HG02852 (cell line): ENCODE data around the gene LIMS1.
A peak's percentile ranks its signal among the peaks of the same experiment; 100 is the strongest.
"Not testable (repeated sequence)": the region's sequence is repeated elsewhere in the genome, so short reads cannot be mapped to it uniquely, and the experiment has no call there.

Experiments
- ATAC-seq: cut with Tn5 transposase; IDR thresholded peaks from one replicate; pipeline ENCODE4 v1.9.1; 2021; ENCODE audit warnings: mild to moderate bottlenecking, moderate library complexity; ENCODE audit not compliant: unreplicated experiment

Gene LIMS1, protein sequence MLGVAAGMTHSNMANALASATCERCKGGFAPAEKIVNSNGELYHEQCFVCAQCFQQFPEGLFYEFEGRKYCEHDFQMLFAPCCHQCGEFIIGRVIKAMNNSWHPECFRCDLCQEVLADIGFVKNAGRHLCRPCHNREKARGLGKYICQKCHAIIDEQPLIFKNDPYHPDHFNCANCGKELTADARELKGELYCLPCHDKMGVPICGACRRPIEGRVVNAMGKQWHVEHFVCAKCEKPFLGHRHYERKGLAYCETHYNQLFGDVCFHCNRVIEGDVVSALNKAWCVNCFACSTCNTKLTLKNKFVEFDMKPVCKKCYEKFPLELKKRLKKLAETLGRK

DNA sequence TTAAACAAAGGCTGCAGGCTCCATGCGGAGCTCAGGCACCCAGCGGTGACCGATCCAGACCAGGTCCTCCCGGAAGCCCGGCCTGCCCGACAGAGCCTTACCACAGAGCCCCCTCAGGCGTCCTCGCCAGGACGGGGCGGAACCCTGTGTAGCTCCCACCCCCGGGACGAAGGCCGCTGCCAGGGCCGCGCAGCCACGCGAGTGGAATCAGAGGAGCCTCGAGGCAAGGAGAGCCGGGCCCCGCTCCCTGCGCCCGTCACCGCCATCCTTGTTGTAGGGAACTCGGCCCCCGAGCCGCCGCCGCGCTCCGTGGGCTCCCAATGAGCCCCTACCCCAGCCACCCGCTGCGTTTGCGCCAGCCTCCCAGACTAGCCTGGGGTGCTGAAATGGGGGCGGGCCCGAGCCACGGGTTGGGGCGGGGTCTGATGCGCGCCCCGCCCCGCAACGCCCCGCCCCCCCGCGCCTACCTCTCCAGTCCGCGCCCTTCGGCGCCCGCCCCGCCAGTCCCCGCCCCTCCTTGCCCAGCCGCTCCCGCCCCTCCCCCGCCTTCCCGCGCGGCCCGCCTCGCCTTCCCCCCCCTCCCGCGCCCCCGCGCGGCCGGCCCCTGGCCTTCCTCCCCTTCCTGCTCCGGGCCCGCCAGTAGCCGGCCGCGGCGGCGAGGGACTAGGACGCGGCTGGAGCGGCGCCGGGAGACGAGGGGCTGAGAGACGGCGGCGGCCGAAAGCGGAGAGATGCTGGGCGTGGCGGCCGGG lies at the start of gene LIMS1:
TSS of gene LIMS1 (plus strand) at position 639 of the 752 bp plus-strand sequence. CDS start at position 732, 93 bp downstream.
- peak; percentile 84 for ATAC-seq

DNA sequence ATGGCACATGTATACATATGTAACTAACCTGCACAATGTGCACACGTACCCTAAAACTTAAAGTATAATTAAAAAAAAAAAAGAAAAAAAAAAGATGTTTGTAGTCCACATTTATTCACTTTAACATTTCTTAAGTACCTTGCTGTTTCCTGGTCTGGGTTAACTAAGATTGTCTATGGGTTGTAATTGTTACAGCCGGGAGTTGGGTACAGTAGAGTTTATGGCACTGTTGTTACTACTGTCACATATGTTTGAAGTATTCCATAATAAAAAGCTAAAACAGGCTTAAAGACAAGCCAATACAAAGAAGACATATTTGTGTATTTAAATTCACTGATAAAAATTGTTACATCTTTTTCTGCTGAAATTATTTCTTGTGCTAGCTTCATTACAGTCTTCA lies 49.0 kb upstream of the LIMS1 start:
- no peak for ATAC-seq

DNA sequence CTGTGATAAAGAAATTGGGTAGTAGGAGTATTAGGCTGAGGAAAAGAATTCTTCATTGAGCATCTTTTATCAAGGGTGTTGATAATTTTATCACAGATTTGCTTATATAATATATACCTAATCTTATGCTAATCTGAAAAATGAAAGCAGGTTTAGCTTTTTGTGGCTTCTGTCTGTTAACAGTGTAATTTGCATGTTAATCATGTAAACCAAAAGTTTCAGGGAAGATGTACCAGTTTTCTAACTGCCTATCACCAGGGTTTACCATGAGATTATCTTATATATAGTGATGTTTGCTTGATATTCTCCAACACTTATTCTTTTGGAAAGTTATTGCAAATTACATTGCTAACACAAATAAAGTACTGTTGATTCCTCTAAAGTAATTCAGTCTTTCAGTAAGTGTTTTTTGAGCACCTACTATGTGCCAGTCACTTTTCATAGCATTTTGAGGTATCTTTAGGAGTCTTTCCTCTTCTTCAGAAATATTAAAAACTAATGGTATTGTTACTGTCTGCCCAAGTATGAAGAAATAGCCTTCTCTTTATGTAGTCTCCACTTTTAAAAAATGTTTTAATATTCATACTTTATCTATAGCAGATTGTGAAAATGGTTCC lies 43.7 kb upstream of the LIMS1 start:
- no peak for ATAC-seq

DNA sequence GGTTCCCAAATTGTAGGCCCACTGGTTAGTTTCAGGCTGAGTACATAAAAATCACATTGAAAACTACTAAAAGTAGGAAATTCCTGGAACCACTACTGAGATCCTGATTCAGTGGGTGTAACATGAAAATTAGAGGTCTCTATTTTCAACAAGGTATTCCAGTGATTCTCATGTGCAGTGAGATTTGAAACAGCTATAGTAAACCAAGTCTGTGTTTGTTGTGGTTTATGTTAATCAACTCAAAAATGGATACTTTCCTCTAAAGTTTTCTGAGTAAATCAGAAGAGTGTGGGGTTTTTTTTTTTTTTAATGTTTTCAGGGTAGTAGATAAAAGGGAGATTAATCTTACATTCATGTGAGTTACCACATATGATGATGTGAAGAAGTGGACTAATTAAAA lies 42.4 kb upstream of the LIMS1 start:
- ATAC-seq: no peak

DNA sequence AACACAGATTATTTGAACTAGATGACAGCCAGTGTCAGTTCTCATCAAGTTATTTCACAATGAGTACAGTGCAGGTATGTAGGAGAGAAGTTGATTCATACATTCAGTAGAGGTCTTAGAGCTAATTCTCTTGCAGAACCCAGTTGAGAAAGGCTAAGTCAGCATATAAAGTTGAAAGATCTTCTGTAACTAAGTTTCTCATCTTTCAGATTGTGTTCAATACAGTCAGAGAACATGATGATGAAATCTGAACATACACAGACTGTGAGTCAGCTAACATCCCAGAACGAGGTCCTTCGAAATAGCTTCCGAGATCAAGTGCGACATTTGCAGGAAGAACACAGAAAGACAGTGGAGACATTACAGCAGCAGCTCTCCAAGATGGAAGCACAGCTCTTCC lies 41.9 kb upstream of the LIMS1 start:
- no peak for ATAC-seq

DNA sequence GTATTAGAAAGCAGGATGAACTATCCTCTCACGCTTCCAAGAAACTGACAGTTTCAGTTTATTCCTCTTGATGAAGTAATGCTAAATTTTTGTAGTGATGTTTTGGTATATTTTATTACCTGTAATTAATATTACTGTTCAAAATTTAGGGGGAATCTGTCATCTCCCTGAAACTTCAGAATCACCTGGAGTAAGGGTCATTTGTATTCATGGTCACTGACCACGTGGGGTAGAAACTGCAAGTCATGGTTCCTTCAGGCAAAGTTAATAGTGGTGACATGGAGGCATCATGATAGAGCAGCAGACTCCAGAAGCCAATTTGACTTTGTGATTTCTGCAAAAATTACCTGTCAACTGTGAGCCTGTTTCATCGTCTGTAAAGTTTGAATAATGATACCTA lies 38.1 kb upstream of the LIMS1 start:
- ATAC-seq: not testable (repeated sequence)

DNA sequence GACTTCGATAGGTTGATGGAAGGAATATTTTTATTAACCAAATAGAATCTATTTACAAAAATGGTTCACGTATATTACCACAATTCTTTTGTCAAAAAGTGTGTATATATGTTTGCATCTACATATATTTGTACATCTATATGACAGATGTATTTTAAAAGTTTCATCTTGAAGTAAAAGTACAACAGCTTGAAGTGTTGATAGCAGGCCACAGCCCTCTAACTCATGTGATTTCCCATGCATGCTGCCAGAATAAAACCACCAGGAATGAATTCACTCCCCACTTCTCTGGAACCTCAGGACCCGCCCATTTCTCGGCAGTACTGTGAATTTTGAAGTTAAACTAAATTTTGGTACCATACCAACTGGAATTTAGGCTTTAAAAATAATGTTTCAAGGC lies 26.6 kb upstream of the LIMS1 start:
- ATAC-seq: not testable (repeated sequence)

DNA sequence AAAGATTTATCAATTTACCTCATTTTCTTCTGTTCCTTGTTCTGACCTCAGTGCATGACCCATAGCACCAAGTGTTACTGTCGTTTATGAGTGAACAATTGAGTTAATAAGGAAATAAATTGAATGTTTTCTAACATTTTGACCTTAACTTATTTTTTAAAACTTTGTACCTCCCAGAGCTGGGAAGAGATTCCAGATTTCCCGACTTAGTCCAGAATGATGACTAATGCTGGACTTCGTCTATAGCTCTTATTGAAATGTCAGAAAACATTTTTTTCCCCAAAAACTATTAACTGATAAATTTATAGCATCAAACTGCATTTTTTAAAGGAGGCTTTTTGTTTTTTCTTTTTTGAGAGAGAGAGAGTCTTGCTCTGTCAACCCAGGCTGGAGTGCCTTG lies 21.8 kb upstream of the LIMS1 start:
- ATAC-seq: not testable (repeated sequence)

DNA sequence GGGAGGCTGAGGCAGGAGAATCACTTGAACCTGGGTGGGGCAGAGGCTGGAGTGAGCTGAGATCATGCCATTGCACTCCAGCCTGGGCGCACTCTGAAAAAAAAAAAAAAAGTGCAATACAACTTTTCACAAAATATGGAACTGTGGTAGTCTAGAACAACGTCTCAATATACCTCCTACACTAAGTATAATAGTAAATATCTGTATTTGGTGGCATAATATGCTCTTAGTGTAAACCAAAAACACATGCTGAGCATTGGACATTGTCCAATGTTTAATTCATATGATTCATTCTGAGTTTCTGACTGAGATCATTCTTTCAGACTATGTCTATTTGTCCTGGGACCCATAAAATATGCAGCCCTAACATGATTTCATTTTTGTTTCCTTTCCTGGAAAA lies 19.8 kb upstream of the LIMS1 start:
- ATAC-seq: not testable (repeated sequence)

DNA sequence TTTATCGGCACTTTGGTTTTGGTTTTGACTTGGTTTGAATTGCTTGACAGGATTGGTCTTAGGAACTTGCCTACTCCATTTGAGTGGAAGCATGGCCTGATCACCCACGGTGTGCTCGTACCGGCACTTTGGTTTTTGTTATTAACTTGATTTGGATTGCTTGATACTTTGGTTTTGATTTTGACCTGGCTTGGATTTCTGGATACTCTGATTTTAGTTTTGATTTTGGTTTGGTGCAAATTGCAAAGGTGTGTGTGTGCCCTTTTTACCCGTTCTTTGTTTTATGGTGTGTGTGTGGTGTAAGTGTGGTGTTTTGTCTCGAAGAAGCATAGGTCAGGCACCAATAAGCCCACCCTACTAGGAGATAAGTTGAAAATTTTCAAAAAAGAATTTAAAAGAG lies 9.6 kb upstream of the LIMS1 start:
- not testable (repeated sequence) for ATAC-seq

DNA sequence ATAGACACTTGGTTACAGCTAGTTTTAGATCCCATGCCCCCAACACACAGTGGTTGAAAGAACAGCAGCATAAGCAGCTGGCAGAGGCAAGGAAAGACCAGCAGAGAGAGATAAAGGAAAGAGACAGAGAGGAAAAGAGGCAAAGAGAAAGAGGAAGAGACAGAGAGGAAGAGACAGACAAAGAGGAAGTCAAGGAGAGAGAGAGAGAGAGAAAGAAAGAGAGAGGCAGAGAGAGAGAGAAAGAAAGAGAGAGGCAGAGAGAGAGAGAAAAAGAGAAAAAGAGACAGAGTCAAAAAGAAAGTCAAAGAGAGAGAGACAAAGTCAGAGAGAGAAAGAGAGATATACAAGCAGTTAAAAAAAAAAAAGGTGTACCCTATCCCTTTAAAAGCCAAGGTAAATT lies 9.0 kb upstream of the LIMS1 start:
- ATAC-seq: not testable (repeated sequence)

DNA sequence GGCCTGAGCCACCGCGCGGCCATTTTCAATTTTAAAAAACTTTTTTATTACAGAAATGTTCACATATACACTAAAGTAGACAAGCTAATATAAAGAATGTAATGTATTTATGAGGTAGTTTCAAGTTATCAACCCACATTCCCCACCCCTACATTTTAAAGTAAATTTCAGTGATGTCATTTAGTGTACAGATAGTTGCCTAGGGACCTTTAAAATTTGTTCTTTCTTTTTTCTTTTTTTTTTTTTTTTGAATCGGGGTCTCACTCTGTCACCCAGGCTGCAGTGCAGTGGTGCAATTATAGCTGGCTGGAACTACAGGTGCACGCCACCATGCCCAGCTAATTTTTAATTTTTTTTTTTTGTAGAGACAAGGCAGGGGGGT lies 2.6 kb upstream of the LIMS1 start:
- ATAC-seq: no peak

DNA sequence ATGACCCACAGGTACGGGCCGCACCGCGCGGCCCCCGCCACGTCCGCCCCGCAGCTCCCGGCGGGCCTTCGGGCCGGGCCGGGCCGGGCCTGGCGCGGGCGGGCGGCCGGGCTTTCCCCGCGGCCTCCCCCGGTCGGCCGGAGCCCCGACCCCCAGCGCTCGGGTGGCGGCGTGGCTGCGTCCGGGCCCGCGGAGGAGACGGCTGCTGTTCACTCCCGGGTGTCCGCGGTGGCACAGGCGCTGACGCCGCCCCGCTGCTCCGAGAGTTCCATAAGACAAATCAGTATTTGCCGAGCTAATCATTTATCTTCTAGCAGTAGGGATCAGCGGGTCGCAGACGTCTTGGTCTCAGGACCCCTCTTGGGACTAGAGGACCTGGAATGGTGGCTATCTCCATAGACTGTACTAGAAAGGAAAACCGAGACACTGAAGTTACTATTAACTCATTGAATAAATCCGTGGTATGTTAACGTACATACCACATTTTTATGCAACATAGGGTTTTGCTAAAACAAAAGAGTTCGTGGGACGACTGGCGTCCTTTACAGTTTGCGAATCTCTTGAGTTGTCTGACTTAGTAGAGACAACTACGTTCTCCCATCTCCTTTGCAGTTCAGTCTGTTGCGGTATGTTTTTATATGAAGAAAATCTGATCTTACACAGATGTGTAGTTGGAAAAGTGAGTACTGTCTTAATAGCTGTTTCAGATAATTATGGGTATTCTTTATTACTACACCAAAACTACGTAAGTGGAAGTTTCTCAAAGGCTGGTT lies 500 bp downstream of the LIMS1 start:
- peak; percentile 36 for ATAC-seq

DNA sequence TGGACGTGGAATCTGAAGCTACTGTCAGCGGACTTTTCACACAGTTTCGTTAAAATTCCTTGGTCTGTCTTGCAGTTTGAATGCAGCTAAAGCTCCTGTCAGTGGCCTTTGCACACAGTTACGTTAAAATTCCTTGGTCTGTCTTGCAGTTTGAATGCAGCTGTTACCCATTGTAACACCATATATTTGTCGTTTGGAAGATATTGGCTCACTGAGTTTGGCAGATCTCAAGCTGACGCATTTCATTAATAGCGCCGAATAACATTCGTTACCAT lies 1.0 kb downstream of the LIMS1 start:
- no peak for ATAC-seq

DNA sequence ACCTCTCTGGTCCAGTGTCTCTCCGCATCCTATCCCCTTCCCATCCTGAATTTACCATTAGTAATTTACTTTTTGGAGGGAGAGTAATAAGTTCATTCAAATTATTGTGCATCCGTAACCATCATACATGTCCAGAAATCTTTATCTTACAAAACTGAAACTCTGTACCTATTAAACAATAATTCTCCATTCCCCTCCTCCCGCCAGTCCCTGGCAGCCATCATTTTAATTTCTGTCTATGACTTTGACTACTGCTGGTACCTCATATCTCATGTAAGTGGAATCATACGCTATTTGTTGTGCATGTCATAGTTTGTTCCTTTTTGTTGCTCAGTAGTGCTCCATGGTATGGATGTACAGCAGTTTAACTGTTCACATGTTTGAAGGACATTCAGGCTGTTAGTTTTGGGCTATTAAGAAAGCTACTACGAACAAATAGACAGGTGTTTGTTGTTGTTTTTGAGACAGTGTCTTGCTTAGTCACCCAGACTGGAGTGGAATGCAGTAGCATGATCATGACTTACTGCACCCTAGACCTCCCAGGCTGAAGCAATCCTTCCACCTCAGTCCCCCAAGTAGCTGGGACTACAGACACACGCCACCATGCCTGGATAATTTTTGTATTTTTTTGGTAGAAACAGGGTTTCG lies 2.0 kb downstream of the LIMS1 start:
- ATAC-seq: no peak

DNA sequence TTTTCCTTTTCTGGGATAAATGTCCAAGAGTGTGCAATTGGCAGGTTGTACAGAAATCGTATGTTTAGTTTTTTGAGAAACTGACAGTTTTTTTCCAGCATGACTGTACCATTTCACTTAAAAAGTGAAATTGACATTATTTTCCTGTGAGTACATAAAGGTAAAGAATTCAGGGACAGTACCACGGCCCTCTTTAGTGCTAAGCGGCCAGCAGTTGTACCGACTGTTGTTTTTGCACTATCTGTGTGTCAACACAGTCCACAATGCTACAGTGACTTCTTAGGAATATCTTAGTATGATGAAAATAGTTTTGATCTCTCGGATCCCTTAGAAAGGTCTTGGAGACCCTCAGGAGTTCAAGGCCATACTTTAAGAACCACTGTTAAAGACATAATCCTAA lies 2.6 kb downstream of the LIMS1 start:
- no peak for ATAC-seq

DNA sequence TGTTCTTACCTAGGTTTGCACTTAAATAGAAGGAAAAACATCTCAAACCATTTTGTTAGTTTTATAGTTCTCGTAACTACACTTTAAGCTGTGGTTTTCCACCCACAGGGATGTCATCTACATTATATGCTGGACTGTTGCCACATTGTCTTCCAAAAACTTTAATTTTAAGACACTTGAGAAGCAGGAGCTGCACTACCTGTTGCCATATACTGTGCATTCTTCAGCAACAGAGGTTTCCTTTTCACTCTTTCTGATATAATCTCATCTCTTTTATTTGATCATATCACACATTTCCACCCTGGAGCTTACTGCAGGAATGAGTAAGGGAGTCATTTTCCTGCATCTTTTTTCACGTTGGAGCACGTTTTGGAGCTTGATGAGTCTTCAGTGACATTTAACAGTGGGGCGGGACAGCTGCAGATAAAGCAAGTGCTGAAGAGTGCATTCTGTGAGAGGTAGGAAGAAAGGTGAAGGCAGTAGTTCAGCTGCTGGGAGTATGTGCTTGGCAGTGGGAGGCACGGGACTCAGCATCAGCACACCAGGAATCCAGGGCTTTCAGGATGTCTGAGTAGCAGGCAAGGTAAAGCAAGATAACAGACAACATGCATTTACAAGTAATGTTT lies 3.8 kb downstream of the LIMS1 start:
- no peak for ATAC-seq

DNA sequence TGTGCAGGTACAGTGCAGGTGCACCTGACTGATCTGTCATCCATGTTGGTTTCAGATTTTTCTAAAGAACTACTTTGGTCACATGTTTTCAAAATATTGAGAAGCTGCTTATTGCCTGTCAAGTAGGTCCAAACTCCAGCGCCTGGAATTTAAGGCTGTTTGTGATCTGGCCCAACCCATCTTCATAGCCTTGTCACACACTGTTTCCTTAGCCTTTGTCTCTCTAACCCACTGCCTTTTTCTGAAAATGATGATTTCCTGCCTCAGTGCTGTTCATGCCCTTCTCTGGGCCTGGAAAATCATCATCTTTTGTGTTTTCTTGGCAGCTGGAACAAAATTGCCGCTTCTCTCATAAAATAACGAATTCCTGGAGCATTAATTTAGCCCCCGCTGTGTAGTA lies 7.2 kb downstream of the LIMS1 start:
- no peak for ATAC-seq

DNA sequence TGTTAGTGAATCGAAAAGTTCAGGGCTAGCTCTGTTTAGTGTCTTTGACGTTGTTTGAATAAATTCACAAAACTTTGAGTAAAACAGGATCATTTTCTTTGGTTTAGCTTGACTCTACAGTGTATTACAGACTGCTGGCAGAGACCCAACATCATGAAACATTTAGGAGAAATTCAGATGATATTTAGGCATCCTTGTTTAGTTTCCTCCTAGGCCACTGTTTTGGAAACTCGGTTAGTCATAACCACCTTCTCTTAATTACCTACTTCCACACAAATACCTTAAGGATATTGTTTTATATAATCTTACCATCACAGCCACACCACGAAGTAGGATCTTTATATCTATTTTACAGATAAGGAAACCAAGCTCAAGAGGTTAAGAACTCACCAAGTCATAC lies 7.8 kb downstream of the LIMS1 start:
- ATAC-seq: no peak

DNA sequence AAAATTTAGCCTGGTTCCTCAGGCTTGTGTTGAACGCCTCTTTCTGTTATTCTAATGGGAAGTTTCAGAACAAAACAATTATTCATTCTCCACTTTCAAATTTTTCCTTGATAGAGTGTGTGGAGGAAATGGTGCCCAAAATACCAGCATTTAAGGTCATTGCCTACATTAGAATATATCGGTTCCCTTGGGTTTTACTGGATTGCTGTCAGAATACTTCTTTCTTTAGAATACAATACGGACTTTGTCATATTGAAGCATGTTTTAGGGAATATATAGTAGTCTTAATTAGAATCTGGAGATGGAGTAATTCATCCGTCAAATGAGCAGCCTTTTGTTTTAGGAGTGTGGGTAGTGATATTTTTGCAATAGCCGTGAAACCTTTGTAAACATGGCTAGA lies 13.3 kb downstream of the LIMS1 start:
- no peak for ATAC-seq
